Activated CD4-positive, alpha-beta T cell treated with anti-CD3 and anti-CD28 coated beads, Interleukin-2, amount 10 ng/mL, durations not matched to agents 7 days and 5 days (primary cell): ENCODE results near the gene PLGRKT. TPM values are rescaled to one million over a fixed set of nuclear protein-coding genes. Genes with fewer than 3 reads are reported as not detected.

ENCODE experiments used
- CTCF ChIA-PET: fragments of 350-600 bp; sonication (Branson Sonifier 250); formaldehyde crosslinking; loops from one replicate; lab custom pipeline; 2021; ENCODE audit warnings: antibody characterized with exemption; lab: Charles Lee
- POLR2A ChIA-PET: fragments of 350-600 bp; sonication (Branson Sonifier 250); formaldehyde crosslinking; loops from one replicate; lab custom pipeline; 2021; ENCODE audit warnings: antibody characterized with exemption; lab: Charles Lee
- DNase-seq: peaks from one replicate; pipeline ENCODE4 v3.0.0-alpha.2; 2020
- H3K27ac Mint-ChIP-seq: one replicate; pipeline ENCODE4 v1.8.0; 2021; ENCODE audit warnings: mild to moderate bottlenecking, moderate library complexity, mixed read lengths
- H3K27me3 Mint-ChIP-seq: one replicate; pipeline ENCODE4 v1.8.0; 2021; ENCODE audit warnings: mixed read lengths
- H3K36me3 Mint-ChIP-seq: one replicate; pipeline ENCODE4 v1.8.0; 2021; ENCODE audit warnings: low read depth, mixed read lengths
- H3K4me1 Mint-ChIP-seq: one replicate; pipeline ENCODE4 v1.8.0; 2021; ENCODE audit warnings: mixed read lengths
- H3K4me3 Mint-ChIP-seq: one replicate; pipeline ENCODE4 v1.8.0; 2021; ENCODE audit warnings: mild to moderate bottlenecking, moderate library complexity, mixed read lengths
- H3K9me3 Mint-ChIP-seq: one replicate; pipeline ENCODE4 v1.8.0; 2021; ENCODE audit warnings: mixed read lengths
- total RNA-seq, 2 experiments: library from RNA; stranded (reverse); gene quantifications; one replicate each; pipeline ENCODE4 v1.2.3, GENCODE V29; 2021

The PLGRKT gene
- total RNA-seq, 2 experiments from 2014 or later: 35.0 to 35.7 TPM

DNA sequence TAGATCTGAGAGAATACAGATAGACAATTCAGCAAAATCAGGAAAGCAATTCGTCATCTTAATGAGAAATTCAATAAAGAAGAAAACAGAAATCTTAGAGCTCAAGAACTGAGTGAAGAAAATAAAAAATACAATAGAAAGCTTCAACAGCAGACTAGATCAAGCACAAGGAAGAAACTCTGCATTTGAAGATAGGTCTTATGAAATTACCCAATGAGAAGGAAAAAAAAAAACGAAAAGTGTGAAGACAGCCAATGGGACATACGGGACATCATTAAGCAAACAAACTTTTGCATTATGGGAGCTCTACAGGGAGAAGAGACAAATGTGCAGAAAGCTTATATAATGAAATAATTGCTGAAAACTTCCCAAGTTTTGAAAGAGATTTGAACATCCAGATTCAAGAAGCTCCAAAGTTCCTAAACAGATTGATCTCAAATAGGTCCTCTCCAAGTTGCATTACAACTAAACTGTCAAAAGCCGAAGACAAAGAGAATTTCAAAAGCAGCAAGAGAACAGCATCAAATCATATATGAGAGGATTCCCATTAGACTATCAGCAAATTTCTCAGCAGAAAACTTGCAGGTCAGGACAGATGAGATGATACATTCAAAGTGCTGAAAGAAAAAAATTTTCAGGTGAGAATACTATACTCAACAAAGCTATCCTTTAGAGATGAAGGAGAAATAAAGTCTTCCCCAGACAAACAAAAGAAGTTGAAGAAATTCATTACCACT lies 122.4 kb downstream of the PLGRKT start:
- ChIA-PET POLR2A (no interaction called here), CTCF (interaction anchor here (0.5 to 1.9 kb wide), 2 partner anchors 11 to 556 kb away, joined by 4 to 5 read pairs; partner anchors contain the start of gene RLN2)
- Mint-ChIP-seq H3K27ac (no peak overlapping the region), H3K4me3 (no peak overlapping the region), H3K9me3 (peaks cover 23% of the 10 kb centered on the region), H3K36me3 (peaks cover 25% of the 10 kb centered on the region), H3K27me3 (no peaks in the 10 kb centered on the region), H3K4me1 (peaks cover 3% of the 10 kb centered on the region)
- no peak for DNase-seq

DNA sequence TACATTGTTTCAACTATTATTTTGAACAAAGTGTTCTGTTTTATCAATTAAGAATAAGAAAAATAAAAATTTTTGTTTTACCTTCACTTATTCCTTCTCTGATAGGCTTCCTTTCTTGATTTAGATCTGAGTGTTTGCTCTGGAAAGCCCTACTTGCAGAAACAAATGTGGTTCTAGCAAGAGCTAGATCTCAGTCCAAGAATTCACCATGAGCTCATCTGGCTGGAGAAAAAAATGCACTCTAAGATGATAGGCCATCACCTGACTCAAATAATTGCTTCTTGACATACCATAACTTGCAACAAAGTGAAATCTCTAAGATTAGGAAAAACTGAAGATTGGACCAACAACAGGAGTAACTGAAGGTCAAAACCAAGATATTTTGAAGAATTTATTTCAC lies 126.9 kb downstream of the PLGRKT start:
- POLR2A ChIA-PET: no interaction called here
- H3K4me1 Mint-ChIP-seq: peaks cover 14% of the 10 kb centered on the region
- no peak for DNase-seq
- CTCF ChIA-PET: interaction anchor here (0.6 kb wide), 1 partner anchor 9 kb away, joined by 4 read pairs; no protein-coding TSS in a partner anchor
- peaks cover 16% of the 10 kb centered on the region for H3K36me3 Mint-ChIP-seq
- H3K9me3 Mint-ChIP-seq: peaks cover 17% of the 10 kb centered on the region
- H3K4me3 Mint-ChIP-seq: no peak overlapping the region
- H3K27me3 Mint-ChIP-seq: no peaks in the 10 kb centered on the region
- no peak overlapping the region for H3K27ac Mint-ChIP-seq

Other genes starting within 250 kb of the PLGRKT start
- not detected for gene INSL4, start 206.5 kb downstream of the PLGRKT start, total RNA-seq
- 1 to 10 TPM; 2.0 to 2.3 TPM for gene RLN2, start 133.2 kb downstream of the PLGRKT start, total RNA-seq
- 1 to 10 TPM; 1.6 to 2.6 TPM for gene RLN1, start 98.0 kb downstream of the PLGRKT start, total RNA-seq
- 10 to 100 TPM; 10.5 to 10.7 TPM for gene CD274, start 12.6 kb upstream of the PLGRKT start, total RNA-seq
- gene PDCD1LG2, start 72.6 kb upstream of the PLGRKT start, total RNA-seq: 1 to 10 TPM; 2.2 TPM
- gene RIC1, start 191.2 kb upstream of the PLGRKT start, total RNA-seq: 10 to 100 TPM; 17.7 to 20.2 TPM